Heart left ventricle (tissue), 13 donors: Measurements from ENCODE around the gene MACROD1.

Experiments
- POLR2A ChIP-seq, 2 donors: fragments of 450-650 bp; IDR thresholded peaks; one replicate each; pipeline ENCODE4 v1.6.1; 2017; ENCODE audit warnings: antibody characterized with exemption in 2 of 2, mild to moderate bottlenecking in 2 of 2, moderate library complexity in 2 of 2
- TF ChIP-seq, protein P1 (sequence below), 12 donors: fragments of 200-600 bp; sonication (generic) in 4 of 12; IDR thresholded peaks; one replicate each; pipeline versions ENCODE4 v1.5.0 to v1.8.0; 2018 to 2022; ENCODE audit warnings: antibody characterized with exemption in 12 of 12, mild to moderate bottlenecking in 5 of 12
- donor health status: ischemic (EF 13 %, LVEDD 7.1; RV severe dilation, severe dysfunction).
- donor health status: DM: no; HTN: yes; CAD: no.
- donor health status: DM: no; HTN: no; CAD: no.
- donor health status: ischemic (EF 25% LVEDD 6.9; RV normal size, moderate dysfunction).
- donor health status: ischemic (EF 25% LVEDD 5.7; RV mildly dilated, moderate dysfunction).
- donor health status: ischemic (EF 35%, LVEDD 5.7; RV mildly dilated, moderate dysfunction).
- donor health status: nonischemic (EF 11% LVEDD 7.7; RV severe dilation, severe dysfunction).
- donor health status: DM: yes; HTN: yes; CAD: no.
- donor health status: PGD.
- donor health status: ischemic (EF 29% LVEDD 5.4; RV normal size, mild dysfunction).
- donor health status: nonischemic (EF 23%, LVEDD 6.1; RV moderate dilation, normal function).

DNA sequence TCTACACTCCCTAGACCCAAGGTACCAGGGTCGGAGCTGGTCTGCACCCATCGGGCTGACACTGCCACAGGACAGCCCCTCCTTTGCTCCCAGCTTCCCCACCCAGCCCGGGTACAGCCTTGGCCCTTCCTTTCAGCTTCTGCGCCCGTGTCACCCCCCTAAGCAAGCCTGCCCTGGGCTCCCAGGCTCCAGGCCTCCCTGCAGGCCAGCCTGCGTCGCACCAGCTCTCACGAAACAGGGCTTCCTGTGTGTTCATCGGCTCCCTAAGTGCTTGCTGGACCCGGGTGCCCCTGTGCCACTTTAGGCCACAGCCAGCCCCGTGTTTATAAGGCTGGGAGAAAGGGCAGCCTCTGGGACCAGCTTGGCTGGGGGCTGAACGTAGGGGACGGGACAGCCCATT is 109.1 kb downstream of the MACROD1 start:
- TF ChIP-seq, protein P1, sequence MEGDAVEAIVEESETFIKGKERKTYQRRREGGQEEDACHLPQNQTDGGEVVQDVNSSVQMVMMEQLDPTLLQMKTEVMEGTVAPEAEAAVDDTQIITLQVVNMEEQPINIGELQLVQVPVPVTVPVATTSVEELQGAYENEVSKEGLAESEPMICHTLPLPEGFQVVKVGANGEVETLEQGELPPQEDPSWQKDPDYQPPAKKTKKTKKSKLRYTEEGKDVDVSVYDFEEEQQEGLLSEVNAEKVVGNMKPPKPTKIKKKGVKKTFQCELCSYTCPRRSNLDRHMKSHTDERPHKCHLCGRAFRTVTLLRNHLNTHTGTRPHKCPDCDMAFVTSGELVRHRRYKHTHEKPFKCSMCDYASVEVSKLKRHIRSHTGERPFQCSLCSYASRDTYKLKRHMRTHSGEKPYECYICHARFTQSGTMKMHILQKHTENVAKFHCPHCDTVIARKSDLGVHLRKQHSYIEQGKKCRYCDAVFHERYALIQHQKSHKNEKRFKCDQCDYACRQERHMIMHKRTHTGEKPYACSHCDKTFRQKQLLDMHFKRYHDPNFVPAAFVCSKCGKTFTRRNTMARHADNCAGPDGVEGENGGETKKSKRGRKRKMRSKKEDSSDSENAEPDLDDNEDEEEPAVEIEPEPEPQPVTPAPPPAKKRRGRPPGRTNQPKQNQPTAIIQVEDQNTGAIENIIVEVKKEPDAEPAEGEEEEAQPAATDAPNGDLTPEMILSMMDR (IDR thresholded peaks at IDR 0.05) = no peak
- no peak for TF ChIP-seq POLR2A (IDR thresholded peaks at IDR 0.05)
